Iris pigment epithelial cell (primary cell): Measurements from ENCODE around the gene SNX9.
"Not testable (repeated sequence)": the region's sequence is repeated elsewhere in the genome, so short reads cannot be mapped to it uniquely, and the experiment has no call there.

Experiments
- DNase-seq: peaks from one replicate; pipeline ENCODE4 v3.0.0-alpha.2; 2011; ENCODE audit warnings: low read depth

SNX9 gene

DNA sequence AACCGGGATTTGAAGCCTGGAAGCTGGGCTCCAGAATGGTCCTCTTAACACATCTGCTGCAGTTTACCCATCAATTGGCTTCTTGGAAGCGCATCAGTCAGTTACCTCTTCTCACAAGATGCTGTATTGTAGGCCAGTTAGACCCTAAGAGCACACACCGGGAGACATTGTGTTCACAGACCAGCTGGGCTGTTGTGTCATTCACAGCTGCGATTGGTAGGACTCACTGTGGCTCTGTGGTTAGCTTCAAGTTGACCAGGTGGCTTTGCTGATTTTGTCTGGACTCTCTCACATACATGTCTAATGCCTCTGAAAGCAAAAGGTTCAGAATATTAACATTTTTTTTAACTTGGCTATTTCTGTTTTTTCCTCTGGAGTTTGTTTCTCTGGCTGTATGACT lies 64.8 kb downstream of the SNX9 start:
- no peak for DNase-seq

DNA sequence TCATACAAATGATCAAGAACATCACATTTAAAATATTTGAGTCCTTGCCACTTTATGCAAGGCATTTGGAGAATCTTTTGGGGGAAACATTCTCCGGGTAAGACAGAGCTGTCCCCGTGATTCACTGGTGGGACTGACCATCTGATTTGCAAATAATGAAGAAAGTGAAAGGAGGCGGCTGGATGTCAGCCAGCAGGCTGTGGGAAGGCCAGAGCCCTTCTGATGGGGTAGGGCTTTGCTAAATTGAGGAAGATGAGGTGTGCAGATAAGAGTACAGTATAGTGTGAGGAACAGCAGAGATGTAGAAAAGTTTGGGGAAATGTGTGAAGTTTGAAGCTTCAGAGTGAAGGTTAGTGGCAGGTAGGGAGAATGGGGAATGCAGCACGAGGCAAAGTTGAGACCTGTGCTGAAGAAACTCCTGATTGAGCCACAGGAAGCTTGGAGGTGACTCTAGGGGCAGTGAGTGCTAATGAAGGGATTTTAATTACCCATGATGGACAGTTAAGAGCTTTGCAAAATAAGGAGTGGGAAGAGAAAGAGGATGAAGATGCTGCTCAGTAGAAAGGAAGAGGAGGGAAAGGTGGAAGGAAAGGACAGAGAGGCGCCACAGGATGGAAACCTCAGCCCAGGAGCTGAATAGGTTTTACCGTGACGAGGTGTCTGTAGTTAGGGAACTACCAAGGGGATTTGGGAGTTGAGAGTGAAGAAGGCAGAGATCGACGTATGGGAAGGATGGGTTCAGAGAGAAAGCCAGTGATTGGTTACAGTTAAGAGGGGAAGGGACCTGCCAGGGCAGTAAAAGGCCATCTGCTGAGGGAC lies 68.7 kb downstream of the SNX9 start:
- DNase-seq: peak; percentile 30

DNA sequence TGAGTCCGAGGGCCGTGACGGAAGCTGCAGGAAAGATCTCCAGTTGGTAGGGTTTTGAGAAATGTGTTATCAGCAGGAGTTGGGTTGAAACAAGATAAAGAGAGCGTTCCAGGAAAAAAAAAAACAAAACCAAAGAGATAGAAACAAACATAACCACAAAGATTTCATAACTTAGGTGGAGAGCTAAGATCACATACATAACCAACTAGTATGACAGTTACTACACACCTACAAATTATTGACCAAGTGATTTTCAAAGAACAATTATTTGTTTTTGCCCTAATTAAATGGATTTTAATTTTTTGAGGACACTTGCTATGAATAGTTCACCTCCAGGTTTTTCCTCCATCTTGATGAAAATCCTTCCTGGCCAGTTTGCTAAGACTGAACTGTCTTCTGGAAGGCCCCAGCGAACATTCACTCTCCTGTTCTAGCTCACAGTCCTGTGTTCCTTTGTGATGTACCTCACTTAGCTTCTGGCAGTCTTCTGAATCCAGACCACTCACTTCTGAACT lies 69.4 kb downstream of the SNX9 start:
- DNase-seq: peak; percentile 13

DNA sequence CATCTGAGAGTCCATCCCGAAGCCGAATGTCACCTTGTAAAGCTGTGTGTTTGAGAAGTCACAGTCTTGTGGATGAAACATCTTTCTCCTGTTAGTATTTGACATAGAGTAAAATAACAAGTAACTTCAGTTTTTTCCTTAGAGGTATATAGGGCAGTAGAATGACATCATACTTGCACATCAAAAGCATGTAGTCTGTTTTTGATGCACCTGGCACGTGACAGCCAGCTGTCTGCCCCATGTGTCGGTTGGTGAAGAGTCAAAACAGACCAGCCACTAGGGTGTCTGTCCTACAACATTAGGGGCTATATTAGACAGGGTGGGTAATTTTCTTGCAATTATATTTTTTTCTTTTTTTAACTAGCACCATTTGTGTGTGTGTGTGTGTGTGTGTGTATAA lies 70.2 kb downstream of the SNX9 start:
- DNase-seq: no peak

DNA sequence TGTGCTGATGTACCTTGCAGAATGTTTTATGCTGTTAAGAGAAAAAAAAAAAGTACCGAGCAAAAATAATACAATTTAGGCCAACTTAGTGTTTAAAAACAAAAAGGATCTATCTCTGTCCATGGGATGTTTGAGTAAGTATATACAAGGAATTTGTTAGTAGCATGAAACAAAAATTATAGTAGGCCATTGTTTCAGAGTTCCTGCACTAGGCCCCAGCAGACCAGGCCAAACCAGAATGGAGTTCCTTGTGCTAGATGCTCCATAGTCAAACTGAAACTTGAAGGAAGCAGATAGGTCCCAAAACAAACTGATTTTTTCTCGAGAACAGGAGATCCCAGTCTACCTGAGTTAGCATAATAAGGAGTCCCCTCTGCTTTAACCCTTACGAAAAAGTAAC lies 72.5 kb downstream of the SNX9 start:
- DNase-seq: no peak

DNA sequence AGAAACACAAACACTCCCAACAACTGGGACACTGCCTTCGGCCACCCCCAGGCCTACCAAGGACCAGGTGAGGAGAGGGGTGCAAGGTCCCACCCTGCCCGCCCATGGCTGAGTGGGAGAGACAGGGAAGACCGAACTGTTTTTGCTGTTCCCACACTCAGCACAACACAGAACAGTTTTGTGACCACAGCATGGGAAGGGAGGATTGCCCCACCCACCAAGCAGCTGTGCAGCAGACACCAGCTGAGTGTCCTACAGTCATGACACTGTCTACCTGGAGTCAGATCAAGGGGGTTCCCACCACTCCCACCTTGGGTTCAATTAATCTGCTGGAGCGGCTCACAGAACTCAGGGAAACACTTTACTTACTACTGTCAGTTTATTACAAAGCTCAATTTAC lies 73.9 kb downstream of the SNX9 start:
- no peak for DNase-seq

DNA sequence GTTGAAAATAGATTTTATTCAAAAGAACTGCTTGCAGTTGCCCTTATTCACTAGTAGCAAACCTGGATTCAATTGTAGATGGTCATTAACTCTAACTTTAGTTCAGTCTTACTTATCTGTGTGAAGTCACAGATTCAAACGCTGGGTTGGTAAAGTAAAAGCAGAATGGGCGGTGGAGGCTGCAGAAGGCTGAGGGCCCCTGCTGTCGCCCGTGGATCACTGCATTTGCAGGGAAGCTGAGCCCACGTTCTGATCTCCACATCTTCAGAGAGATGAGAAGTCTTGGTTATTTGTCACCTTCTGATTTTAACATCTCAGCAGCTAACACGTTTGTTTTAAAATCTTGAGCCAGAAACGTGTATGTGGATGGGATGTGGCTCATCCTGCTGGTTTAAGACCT lies 75.1 kb downstream of the SNX9 start:
- DNase-seq: no peak

DNA sequence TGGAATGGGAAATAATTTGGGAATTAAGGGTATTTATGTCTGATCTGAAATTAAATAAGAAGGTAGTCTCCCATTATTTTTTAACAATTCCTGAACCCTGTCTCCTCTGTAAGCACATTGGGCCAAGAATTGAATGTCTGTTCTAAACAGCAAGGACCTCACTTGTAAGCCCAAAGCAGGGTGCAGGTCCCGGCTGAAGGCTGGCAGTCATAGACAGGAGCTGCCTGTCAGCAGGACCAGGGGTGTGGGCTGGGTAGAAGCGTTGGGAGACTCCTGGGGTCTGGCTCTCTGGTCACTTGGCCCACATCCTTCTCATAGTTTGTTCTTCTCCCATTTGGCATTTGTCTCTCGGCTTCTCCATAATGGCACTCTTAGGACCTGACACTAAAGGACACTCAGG lies 75.6 kb downstream of the SNX9 start:
- DNase-seq: no peak

DNA sequence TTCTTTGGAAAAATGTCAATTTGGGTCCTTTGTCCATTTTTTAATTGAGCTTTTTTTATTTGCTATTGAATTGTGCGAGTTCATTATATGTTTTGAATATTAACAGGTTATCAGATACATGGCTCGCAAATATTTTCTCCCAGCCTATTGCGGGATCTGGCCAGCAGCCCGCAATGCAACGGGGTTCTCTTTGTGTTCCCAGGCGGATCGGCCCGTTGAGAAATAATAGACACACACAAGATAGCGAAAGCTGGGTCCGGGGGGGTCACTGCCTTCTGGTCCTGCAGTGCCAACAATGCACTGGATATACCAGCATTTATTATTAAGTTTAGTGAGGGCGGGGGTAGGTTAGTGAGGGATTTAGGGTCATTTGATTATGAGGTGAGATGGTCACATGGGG lies 77.2 kb downstream of the SNX9 start:
- not testable (repeated sequence) for DNase-seq

DNA sequence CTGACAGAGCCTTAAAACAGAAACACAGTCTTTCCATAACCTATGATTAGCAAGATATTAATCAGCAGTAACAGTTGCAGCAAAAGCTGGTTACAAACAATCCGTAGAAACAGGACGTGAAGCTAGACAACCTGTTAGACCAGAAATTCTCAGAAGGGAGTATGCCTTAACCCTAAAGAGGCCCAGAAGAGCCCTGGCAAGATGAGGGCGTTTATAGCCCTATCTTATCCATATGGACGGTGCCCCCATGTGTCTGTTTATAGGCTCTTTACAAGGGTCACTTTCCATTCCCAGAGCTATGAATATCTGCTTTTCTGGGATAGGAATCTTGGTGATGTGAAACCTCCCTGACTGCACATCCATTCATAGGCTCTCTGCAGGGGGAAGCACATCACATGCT lies 77.7 kb downstream of the SNX9 start:
- DNase-seq: not testable (repeated sequence)

DNA sequence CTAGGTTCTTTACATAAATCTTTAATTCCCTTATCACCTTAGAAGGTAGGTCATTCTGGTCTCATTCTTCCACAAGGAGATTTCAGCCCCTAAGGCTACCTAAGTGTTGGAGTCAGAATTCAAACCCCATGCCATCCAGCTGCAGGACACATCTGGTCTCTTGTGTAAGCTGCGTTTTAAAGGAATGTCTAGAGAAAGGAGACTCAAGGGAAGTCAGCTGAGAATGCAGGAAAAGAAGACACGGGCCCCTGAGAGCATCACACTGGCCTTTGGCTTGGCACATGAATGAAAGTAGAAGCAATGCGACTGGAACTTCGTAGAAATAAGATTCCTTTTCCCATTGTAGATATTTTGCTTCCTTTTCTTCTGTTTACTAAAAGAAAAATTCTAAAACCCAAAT lies 82.0 kb downstream of the SNX9 start:
- no peak for DNase-seq

DNA sequence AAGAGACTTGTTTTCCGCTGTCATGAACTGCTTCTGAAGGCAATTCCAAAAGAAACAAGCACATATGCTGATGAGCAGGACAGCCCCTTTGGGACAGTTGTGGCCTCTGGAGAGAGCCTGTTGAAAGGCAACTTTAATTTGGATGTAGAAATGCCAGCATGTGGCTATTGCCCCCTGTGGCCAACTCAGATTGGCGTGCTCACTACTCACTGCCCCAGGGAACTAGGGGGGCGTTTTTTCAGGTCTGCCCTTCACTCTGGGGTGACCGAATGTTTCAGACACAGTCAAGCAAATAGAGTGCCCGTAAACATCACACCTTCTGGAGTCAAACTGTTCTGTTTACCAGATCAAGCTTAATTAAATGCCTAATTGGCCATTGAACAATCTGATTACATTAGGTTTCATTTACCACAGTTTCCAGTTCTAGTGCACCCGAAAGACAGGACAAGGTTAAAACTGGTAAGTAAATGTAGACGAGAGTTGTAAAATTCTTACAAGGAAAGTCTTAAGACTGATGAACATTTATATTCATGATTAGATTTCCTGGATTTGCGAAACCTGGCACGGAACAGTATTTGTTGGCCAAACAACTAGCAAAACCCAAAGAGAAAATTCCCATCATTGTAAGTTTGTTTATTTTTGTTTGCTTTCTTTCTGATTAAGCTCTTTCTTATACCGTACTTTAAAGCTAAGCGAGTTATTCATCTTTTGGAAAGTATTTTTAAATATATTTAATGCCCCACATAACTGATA lies 82.7 kb downstream of the SNX9 start:
- DNase-seq: no peak

DNA sequence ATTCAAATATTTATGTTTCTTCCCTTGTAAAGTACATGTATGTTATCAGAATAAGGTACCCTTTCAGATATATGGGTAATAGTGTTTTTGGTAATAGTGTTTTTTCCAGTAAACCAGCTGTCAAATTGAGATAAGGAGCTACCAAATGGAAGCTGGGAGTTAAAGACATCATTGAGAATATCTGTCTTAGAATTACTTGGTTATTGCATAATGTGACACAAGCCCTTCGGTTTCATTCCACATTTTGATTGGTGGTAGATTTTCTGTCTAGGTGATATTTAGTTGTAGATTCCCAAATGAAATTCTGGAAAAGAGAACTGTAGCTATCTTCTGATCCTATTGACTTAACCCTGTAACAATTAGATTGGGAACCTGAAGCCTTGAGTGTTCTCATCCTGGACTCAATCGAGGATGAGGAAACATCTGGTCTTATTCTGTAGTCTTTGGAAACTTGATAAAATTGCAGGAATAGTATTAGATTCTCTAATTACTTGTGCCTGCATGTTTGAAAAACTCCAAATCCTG lies 83.6 kb downstream of the SNX9 start:
- no peak for DNase-seq

DNA sequence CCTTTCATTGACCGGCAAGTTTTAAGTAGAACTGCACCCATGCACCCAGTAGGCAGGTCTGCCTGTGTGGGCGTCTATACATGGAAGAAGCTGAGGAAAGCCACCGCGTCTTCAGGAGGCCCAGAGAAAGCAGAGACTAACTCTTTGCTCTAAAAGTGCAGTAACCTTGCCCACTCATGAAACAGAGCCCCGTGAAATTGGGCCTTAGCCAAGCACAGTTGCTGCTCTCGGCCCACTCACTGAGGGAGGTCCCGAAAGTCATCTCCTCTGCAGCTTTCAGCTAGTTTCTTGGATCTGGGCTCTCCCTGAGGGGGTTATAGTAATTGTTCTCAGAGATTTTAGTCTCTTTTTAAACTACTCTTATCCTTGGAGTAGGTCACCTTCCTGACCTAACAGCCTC lies 84.6 kb downstream of the SNX9 start:
- no peak for DNase-seq

DNA sequence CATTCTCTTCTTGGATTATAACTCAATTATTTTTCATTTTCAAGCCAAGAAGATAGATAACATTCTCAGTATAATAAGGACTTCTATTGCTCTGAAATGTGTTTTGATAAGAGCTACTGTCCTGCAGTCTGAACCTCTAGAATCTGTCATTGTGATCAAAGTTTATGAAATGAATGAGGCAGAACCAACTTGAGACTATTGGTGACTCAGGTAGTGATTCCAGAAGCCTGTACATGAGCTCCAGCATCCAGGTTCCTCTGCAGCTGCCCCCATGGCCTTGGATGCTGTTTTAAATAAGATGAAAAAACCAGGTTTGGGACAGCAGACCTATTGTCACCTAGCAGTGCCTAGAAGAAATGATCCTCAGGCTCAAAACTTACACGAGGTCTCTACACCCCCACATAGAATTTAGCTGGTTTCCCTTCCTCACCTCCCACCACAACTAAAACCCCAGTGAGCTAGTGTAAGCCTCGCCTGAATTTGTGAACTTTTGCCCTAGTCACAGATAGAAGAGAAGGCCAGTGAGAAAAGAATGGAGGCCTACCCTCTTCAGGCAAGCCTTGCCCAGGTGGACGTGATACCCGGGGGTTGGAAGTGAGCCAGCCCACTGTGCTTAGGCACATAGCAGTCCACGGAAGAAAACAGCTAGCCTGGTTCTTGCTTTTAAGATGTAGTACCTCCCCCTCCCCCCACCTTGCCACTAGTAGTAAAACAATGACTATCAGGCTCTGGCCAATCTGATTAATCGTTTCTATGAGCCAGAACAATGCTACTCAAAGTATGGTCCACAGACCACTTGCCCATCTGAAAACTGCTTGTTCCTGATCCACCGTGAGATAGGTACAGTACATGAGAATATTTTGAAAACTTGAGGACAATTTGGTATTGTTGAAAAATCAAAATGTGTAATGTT lies 85.6 kb downstream of the SNX9 start:
- no peak for DNase-seq

DNA sequence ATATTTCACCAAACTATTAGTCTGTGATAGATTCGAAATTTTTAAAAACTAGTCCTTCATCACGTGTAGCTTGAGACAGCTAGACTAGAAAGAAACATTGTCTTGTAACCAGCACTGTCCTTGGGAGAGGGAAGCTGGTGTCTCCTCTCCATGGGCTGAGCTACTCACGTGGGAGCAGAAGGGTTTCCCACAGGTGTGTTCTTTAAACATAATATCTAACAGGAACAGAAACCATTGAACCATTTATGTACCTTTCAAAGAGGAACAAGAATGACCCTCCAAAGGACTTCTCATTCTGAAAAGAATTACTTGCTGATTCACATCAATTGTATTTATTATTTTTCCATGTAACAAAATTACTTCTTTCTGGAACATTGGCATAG lies 86.2 kb downstream of the SNX9 start:
- no peak for DNase-seq

DNA sequence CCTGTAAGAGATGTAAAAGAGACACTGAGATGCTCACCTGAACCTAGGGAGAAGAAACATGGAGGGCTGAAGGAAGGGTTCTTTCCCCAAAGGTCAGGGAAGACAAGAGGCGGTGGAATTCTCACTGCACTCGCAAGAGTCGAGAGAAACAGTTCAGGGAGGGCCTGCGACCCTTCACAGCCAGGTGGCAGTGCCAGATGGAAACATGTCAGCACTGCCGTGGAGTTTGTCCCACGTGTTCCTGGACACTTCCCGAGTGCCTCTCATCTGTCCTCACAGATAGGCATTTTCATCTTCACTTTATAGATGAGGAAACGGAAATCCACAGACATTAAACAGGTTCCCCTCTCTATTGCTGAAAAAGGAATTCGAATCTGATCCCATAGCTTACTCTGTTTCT lies 88.2 kb downstream of the SNX9 start:
- DNase-seq: no peak

DNA sequence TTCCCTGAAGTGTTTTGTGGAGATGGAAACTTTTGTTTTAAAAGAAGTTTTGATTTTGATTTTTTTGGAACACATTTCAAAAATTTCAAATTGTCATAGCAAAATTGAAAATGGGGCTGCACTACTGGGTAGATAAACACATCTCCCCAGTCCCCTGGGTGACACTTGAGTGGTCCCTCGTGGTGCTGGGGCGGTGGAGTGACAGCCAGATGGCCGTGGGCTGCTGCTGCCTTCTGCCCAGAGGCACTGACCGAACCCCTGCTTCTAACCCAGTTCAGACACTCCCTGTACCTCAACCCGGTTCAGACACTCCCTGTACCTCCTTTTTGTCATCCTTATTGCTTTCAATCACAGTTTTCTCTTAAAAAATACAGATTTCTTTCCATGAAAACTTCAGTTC lies 88.7 kb downstream of the SNX9 start:
- no peak for DNase-seq

DNA sequence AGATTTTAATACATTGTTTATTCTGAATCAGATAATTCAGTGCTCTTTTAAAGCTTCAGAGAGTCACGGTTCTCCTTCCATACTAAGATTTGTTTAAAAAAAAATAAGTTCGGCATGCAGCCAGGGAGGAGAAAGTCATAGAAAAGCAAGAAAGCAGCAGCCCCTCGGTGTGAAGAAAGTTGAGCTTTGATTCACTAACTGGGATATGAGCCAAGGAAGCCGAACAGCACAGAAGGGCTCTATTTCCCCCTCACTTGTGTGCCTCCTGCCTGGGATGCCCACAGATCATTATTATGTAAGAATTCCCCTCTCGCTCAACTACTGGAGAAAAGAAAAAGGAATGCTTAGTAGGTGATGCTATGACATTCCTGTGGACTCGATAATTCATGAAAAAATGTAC lies 89.3 kb downstream of the SNX9 start:
- DNase-seq: peak; percentile 96

DNA sequence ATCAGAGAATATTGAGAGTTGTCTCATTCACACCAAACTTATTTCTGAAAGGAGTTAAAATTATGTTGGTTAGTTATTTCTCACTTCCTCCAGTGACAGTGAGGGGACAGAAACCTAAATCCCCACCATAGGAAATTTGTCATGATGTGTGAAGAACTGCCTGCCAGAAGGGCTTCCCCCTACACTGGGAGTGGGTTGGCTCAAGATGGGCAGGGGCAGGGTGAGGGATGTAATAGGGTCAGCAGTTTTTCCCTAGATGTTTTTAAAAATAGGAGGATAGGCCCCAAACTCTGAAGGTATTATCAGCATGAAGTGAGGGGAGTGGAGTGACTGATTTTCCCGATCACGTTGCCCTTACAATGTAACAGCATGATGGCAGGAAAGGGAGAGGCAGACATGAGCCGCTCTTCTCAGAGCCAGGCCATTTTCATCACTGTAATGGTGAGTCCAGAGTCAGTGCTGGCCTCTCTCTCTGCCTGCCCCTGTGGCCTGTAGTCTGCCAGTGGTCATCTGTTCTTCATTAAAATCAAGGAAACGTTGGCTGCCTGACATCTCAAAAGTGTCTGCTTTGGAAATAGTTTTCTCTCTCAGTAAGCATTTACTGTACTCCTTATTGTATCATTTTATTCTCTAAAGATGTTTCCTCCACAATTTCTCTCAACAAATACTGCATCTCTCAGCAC lies 98.8 kb downstream of the SNX9 start:
- DNase-seq: peak; percentile 17

DNA sequence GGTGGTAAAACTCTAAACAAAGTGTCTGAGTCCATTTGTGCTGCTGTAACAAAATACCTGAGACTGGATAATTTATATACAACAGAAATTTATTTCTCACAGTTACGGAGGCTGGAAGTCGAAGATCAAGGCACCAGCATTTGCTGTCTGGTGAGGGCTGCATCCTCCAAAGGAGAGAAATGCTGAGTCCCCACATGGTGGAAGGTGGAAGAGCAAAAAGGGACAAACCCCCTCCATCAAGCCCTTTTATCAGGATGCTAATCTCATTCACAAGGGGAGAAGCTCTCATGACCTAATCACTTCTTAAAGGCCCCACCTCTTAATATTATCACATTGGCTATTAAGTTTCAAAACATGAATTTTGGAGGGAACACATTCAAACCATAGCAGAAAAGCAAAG lies 102.7 kb downstream of the SNX9 start:
- DNase-seq: no peak

DNA sequence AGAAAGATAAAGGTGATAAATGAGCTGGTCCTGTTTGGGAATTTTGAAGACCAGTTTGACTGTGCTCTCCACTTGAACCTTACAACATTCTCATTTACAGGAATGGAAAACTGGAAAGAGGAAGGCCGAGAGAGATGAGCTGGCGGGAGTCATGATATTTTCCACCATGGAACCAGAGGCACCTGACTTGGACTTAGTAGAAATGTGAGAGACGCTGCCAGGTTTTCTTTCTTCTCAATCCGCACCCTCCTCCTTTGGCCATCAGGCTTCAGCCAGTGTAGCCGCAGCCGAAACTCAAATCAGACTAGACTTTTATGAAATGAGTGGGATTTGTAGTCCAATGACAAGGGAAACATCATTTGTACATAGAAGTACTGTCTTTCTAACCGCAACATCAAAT lies 104.0 kb downstream of the SNX9 start:
- DNase-seq: no peak
